Germinal center (tissue), 1 donor: ENCODE measurements around the gene ENOX1.

Experiments used
- DNase-seq: peaks from one replicate; pipeline ENCODE4 v3.0.0; 2012; ENCODE audit warnings: mixed read lengths, low spot score

The ENOX1 gene

GRCh38 chr13:43669964-43670363 is 116.8 kb downstream of the ENOX1 start:
- no peak for DNase-seq

- no peak for DNase-seq
Observed at GRCh38 chr13:43669101-43669500, 117.7 kb downstream of the ENOX1 start.

- DNase-seq: no peak
Observed at GRCh38 chr13:43666403-43666802, 120.4 kb downstream of the ENOX1 start.

GRCh38 chr13:43665388-43665787 is 121.4 kb downstream of the ENOX1 start:
- DNase-seq: no peak

GRCh38 chr13:43664700-43665191 is 122.0 kb downstream of the ENOX1 start:
- no peak for DNase-seq

GRCh38 chr13:43663474-43664090 is 123.2 kb downstream of the ENOX1 start:
- DNase-seq: no peak

GRCh38 chr13:43662976-43663375 is 123.8 kb downstream of the ENOX1 start:
- DNase-seq: no peak

- DNase-seq: no peak
Observed at GRCh38 chr13:43661161-43661830, 125.5 kb downstream of the ENOX1 start.

- DNase-seq: no peak
Observed at GRCh38 chr13:43657485-43657884, 129.3 kb downstream of the ENOX1 start.

- DNase-seq: no peak
Observed at GRCh38 chr13:43653980-43654379, 132.8 kb downstream of the ENOX1 start.

- no peak for DNase-seq
Observed at GRCh38 chr13:43653395-43653794, 133.4 kb downstream of the ENOX1 start.

GRCh38 chr13:43652760-43653159 is 134.0 kb downstream of the ENOX1 start:
- no peak for DNase-seq

- no peak for DNase-seq
Observed at GRCh38 chr13:43650882-43651281, 135.9 kb downstream of the ENOX1 start.

- no peak for DNase-seq
Observed at GRCh38 chr13:43648733-43649132, 138.0 kb downstream of the ENOX1 start.

- no peak for DNase-seq
Observed at GRCh38 chr13:43647471-43647870, 139.3 kb downstream of the ENOX1 start.

- DNase-seq: no peak
Observed at GRCh38 chr13:43640476-43640875, 146.3 kb downstream of the ENOX1 start.

- DNase-seq: no peak
Observed at GRCh38 chr13:43631106-43631505, 155.7 kb downstream of the ENOX1 start.

- no peak for DNase-seq
Observed at GRCh38 chr13:43629691-43630480, 156.9 kb downstream of the ENOX1 start.

GRCh38 chr13:43626994-43627393 is 159.8 kb downstream of the ENOX1 start:
- no peak for DNase-seq

GRCh38 chr13:43614063-43614462 is 172.7 kb downstream of the ENOX1 start:
- no peak for DNase-seq

- no peak for DNase-seq
Observed at GRCh38 chr13:43611281-43612273, 175.2 kb downstream of the ENOX1 start.
